GM12891 (cell line): ENCODE data around the gene BRS3.

ENCODE experiments used
- PAX5 ChIP-seq: IDR thresholded peaks from 2 replicates; pipeline ENCODE4 v1.6.1; 2011; ENCODE audit warnings: low read length, moderate library complexity, mild to moderate bottlenecking; ENCODE audit not compliant: insufficient read depth, severe bottlenecking
- POLR2A ChIP-seq: IDR thresholded peaks from 2 replicates; pipeline ENCODE4 v1.6.1; 2011; ENCODE audit warnings: low read depth, low read length, control low read depth
- POLR2AphosphoS5 ChIP-seq: IDR thresholded peaks from 2 replicates; pipeline ENCODE4 v1.6.1; 2011; ENCODE audit warnings: low read depth, low read length, control low read depth
- POU2F2 ChIP-seq: IDR thresholded peaks from 2 replicates; pipeline ENCODE4 v1.6.1; 2011; ENCODE audit warnings: low read depth, mild to moderate bottlenecking, control low read depth, low read length, moderate library complexity
- TAF1 ChIP-seq: IDR thresholded peaks from 2 replicates; pipeline ENCODE4 v1.6.1; 2011; ENCODE audit warnings: low read depth, low read length, control low read depth

GRCh38 chrX:136452614-136453013 is 35.1 kb upstream of the BRS3 start:
- TF ChIP-seq POLR2A = no peak
- no peak for TF ChIP-seq POLR2AphosphoS5
- no peak for TF ChIP-seq PAX5
- TF ChIP-seq TAF1 = no peak
- no peak for TF ChIP-seq POU2F2
